ENCODE measurements around the gene NANOS2. TPM values are rescaled to one million over a fixed set of nuclear protein-coding genes. Genes with fewer than 3 reads are reported as not detected.

The NANOS2 gene
- total RNA-seq, 1 donor from 2014 or later: not detected

DNA sequence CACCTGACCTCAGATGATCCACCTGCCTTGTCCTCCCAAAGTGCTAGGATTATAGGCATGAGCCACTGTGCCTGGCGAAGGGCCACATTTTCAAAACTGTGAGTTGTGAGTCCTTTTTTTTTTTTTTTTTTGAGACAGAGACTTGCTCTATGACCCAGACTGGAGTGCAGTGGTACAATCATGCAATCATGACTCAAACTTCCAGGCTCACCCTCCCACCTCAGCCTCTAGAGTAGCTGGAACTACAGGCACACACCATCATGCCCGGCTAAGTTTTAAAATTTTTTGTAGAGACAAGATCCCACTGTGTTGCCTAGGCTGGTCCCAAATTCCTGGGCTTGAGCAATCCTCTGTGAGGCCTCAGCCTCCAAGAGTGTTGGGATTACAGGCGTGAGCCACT lies 8.4 kb downstream of the NANOS2 start:
- DNase-seq (ENCODE audit: low spot score, unreplicated experiment): no peak
- H3K27me3 Mint-ChIP-seq: peaks cover 7% of the 10 kb centered on the region
- no peak overlapping the region for H3K27ac Mint-ChIP-seq
- H3K9me3 Mint-ChIP-seq (ENCODE audit: low read depth): no peaks in the 10 kb centered on the region
- no peak overlapping the region for H3K4me3 Mint-ChIP-seq (ENCODE audit: low read depth)
- TF ChIP-seq, protein P1, sequence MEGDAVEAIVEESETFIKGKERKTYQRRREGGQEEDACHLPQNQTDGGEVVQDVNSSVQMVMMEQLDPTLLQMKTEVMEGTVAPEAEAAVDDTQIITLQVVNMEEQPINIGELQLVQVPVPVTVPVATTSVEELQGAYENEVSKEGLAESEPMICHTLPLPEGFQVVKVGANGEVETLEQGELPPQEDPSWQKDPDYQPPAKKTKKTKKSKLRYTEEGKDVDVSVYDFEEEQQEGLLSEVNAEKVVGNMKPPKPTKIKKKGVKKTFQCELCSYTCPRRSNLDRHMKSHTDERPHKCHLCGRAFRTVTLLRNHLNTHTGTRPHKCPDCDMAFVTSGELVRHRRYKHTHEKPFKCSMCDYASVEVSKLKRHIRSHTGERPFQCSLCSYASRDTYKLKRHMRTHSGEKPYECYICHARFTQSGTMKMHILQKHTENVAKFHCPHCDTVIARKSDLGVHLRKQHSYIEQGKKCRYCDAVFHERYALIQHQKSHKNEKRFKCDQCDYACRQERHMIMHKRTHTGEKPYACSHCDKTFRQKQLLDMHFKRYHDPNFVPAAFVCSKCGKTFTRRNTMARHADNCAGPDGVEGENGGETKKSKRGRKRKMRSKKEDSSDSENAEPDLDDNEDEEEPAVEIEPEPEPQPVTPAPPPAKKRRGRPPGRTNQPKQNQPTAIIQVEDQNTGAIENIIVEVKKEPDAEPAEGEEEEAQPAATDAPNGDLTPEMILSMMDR (IDR thresholded peaks at IDR 0.05; ENCODE audit: unreplicated experiment): no peak
- H3K4me1 Mint-ChIP-seq (ENCODE audit: low read depth): no peaks in the 10 kb centered on the region
- H3K36me3 Mint-ChIP-seq (ENCODE audit: insufficient read depth): no peaks in the 10 kb centered on the region

GRCh38 chr19:45905011-45905410 lies 9.6 kb downstream of the NANOS2 start:
- Mint-ChIP-seq H3K27ac (no peak overlapping the region), H3K9me3 (ENCODE audit: low read depth) (no peaks in the 10 kb centered on the region), H3K4me3 (ENCODE audit: low read depth) (no peak overlapping the region), H3K36me3 (ENCODE audit: insufficient read depth) (peaks cover 8% of the 10 kb centered on the region), H3K4me1 (ENCODE audit: low read depth) (peaks cover 2% of the 10 kb centered on the region), H3K27me3 (peaks cover 9% of the 10 kb centered on the region)
- TF ChIP-seq, protein P1 (IDR thresholded peaks at IDR 0.05; ENCODE audit: unreplicated experiment): no peak
- no peak for DNase-seq (ENCODE audit: low spot score, unreplicated experiment)

DNA sequence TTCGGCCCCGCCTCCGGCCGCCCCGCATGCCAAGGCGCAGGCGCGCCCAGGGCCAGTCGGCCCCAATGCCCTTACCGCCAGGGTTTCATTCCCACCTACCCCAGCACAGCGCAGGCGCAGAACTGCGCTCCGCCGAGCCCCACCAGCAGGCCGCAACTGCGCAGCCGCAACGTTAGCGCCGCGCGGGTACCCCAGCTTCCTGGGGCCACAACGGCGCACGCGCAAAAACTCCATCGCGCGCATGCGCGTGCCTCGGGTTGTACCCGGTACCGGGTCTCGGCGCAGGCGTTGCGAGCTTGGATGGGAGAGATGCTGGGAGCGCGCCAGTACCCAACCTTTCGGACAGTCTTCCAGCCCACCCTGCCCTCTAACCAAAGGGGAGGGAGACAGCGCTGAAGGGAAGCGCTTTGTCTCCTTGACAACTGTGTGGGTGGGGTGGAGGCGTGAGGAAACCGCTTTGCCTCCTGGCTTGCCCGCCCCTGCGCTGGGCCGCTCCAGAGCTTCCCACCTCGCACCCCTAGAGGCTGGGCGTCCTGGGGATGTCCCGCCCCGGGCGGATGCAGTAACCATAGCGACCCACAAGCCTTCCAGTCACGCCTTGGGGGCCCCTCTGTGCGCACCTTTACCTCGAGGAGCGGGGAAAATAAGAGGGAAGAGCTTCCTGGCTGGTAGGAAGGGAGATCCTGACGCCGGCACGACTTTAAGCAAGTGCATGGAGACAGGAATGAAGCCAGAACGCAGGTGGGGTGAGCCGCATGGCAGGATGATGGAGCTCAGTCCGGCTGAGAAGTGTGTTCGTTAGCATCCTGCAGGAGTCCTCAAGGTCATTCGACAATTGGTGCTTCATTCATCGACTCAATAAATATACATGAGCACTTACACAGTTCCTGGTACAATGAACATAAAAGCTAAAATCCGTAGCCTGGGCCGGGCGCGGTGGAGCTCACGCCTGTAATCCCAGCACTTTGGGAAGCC lies 11.6 kb downstream of the NANOS2 start:
- H3K27me3 Mint-ChIP-seq: peaks cover 9% of the 10 kb centered on the region
- H3K27ac Mint-ChIP-seq: peak overlapping the region; percentile 76
- H3K4me3 Mint-ChIP-seq (ENCODE audit: low read depth): peak overlapping the region; percentile 88
- H3K4me1 Mint-ChIP-seq (ENCODE audit: low read depth): peaks cover 2% of the 10 kb centered on the region
- H3K36me3 Mint-ChIP-seq (ENCODE audit: insufficient read depth): peaks cover 15% of the 10 kb centered on the region
- no peaks in the 10 kb centered on the region for H3K9me3 Mint-ChIP-seq (ENCODE audit: low read depth)
- DNase-seq (ENCODE audit: low spot score, unreplicated experiment): peak; percentile 99
- TF ChIP-seq, protein P1 (IDR thresholded peaks at IDR 0.05; ENCODE audit: unreplicated experiment): peak; percentile 11

GRCh38 chr19:45901912-45902650 lies 12.5 kb downstream of the NANOS2 start, which contains the start of gene MYPOP:
MYPOP (minus strand) TSS chr19:45902613; CDS start chr19:45901773, 840 bp downstream.
- TF ChIP-seq, protein P1 (IDR thresholded peaks at IDR 0.05; ENCODE audit: unreplicated experiment): no peak
- peak within 1 kb of the TSS; percentile 76 for H3K27ac Mint-ChIP-seq
- no peak for DNase-seq (ENCODE audit: low spot score, unreplicated experiment)
- H3K9me3 Mint-ChIP-seq (ENCODE audit: low read depth): no peaks in the 10 kb centered on the region
- peaks cover 9% of the 10 kb centered on the region for H3K27me3 Mint-ChIP-seq
- peaks cover 15% of the 10 kb centered on the region for H3K36me3 Mint-ChIP-seq (ENCODE audit: insufficient read depth)
- H3K4me3 Mint-ChIP-seq (ENCODE audit: low read depth): peak within 1 kb of the TSS; percentile 88
- H3K4me1 Mint-ChIP-seq (ENCODE audit: low read depth): peaks cover 2% of the 10 kb centered on the region

- no peak overlapping the region for H3K27ac Mint-ChIP-seq
- peaks cover 9% of the 10 kb centered on the region for H3K27me3 Mint-ChIP-seq
- no peak for DNase-seq (ENCODE audit: low spot score, unreplicated experiment)
- H3K9me3 Mint-ChIP-seq (ENCODE audit: low read depth): no peaks in the 10 kb centered on the region
- TF ChIP-seq, protein P1 (IDR thresholded peaks at IDR 0.05; ENCODE audit: unreplicated experiment): no peak
- H3K4me3 Mint-ChIP-seq (ENCODE audit: low read depth): peak overlapping the region; percentile 64
- peaks cover 2% of the 10 kb centered on the region for H3K4me1 Mint-ChIP-seq (ENCODE audit: low read depth)
- peaks cover 15% of the 10 kb centered on the region for H3K36me3 Mint-ChIP-seq (ENCODE audit: insufficient read depth)
Measured at GRCh38 chr19:45901432-45901911, 13.1 kb downstream of the NANOS2 start.
